HepG2 (cell line): ENCODE measurements around the gene FAM9C. TPM values are rescaled to one million over a fixed set of nuclear protein-coding genes. Genes with fewer than 3 reads are reported as not detected.

Experiments
- ATAC-seq: fragments of 200-7000 bp; cut with Tn5 transposase; 3 replicates; pipeline ENCODE4 v1.9.1; 2020; ENCODE audit warnings: mild to moderate bottlenecking, moderate library complexity
- BruUV-seq: library from RNA; stranded (reverse); fragments of 400-500 nt; replicated peaks from 2 replicates; lab custom pipeline; 2021; lab: Mats Ljungman, UMichigan
- CTCF ChIA-PET: fragments of 300-600 bp; formaldehyde crosslinking; extraction: SDS; loops from one replicate; lab custom pipeline; 2021; ENCODE audit warnings: low total read pairs, inconsistent platforms, low intra/inter-chr PET ratio; lab: Yijun Ruan, JAX
- POLR2A ChIA-PET: fragments of 350-600 bp; sonication (Branson Sonifier 250); formaldehyde crosslinking; loops from one replicate; lab custom pipeline; 2020; ENCODE audit warnings: antibody characterized with exemption, inconsistent platforms; lab: Yijun Ruan, JAX
- DNase-seq: peaks from one replicate; pipeline ENCODE4 v3.0.0-alpha.2; 2015; ENCODE audit warnings: low spot score
- FAIRE-seq: peaks from 3 replicates; lab custom pipeline; 2011; peaks lifted over from hg19 to GRCh38; lab: Jason Lieb, UNC
- H2AFZ ChIP-seq: one replicate; pipeline ENCODE4 v1.6.1; 2011; ENCODE audit warnings: low read length, inconsistent platforms
- H3K27ac ChIP-seq: fragments of 300-600 bp; 3 replicates; pipeline ENCODE4 v1.8.0; 2011; ENCODE audit warnings: mixed run types, mild to moderate bottlenecking, mixed read lengths, low read length, inconsistent platforms; ENCODE audit not compliant: insufficient read depth; ENCODE audit errors: extremely low read length
- H3K27me3 ChIP-seq, 2 experiments: fragments of 200-600 bp in 1 of 2; 2 replicates in 1 of 2; 3 replicates in 1 of 2; pipeline versions ENCODE4 v1.6.0 to v1.8.0; 2011; ENCODE audit warnings: low read length in 2 of 2, mild to moderate bottlenecking in 2 of 2, moderate library complexity in 2 of 2, inconsistent platforms in 1 of 2; ENCODE audit not compliant: insufficient read depth in 2 of 2, control insufficient read depth in 1 of 2
- H3K36me3 ChIP-seq, 2 experiments: fragments of 200-600 bp in 1 of 2; replicated peaks in 1 of 2; 2 replicates in 1 of 2; 3 replicates in 1 of 2; pipeline versions ENCODE4 v1.5.1 to v1.8.0; 2011; ENCODE audit warnings: low read length in 2 of 2, inconsistent platforms in 1 of 2; ENCODE audit not compliant: insufficient read depth in 2 of 2, control insufficient read depth in 1 of 2
- H3K4me1 ChIP-seq: 2 replicates; pipeline ENCODE4 v1.5.1; 2012; ENCODE audit warnings: low read length, inconsistent platforms; ENCODE audit not compliant: insufficient read depth
- H3K4me2 ChIP-seq: 2 replicates; pipeline ENCODE4 v1.6.0; 2011; ENCODE audit warnings: low read depth, low read length, inconsistent platforms
- H3K4me3 ChIP-seq, 3 experiments: fragments of 200-600 bp in 1 of 3; sonication (generic), shearing (Covaris generic) in 1 of 3; replicated peaks in 1 of 3; 2 replicates each; pipeline ENCODE4 v1.5.1; 2011 to 2016; ENCODE audit warnings: low read length in 3 of 3, inconsistent platforms in 2 of 3, low read depth in 2 of 3, mild to moderate bottlenecking in 2 of 3, control low read depth in 1 of 3, mixed read lengths in 1 of 3; ENCODE audit not compliant: insufficient read depth in 1 of 3
- H3K79me2 ChIP-seq: one replicate; pipeline ENCODE4 v1.6.1; 2011; ENCODE audit warnings: low read length, inconsistent platforms; ENCODE audit not compliant: insufficient read depth
- H3K9ac ChIP-seq: 2 replicates; pipeline ENCODE4 v1.6.0; 2011; ENCODE audit warnings: mild to moderate bottlenecking, low read depth, low read length, inconsistent platforms; ENCODE audit not compliant: insufficient read depth
- H3K9me3 ChIP-seq: 2 replicates; pipeline ENCODE4 v1.5.1; 2012; ENCODE audit warnings: mild to moderate bottlenecking, low read length
- H4K20me1 ChIP-seq: 2 replicates; pipeline ENCODE4 v1.6.0; 2011; ENCODE audit warnings: inconsistent platforms, mild to moderate bottlenecking, low read length, moderate library complexity; ENCODE audit not compliant: insufficient read depth
- CAMTA2 ChIP-seq: sonication (generic); formaldehyde crosslinking; IDR thresholded peaks from 2 replicates; pipeline ENCODE4 v1.4.0; 2020; ENCODE audit warnings: mild to moderate bottlenecking, missing genetic modification reagents, borderline replicate concordance
- ELF1 ChIP-seq: sonication (generic); formaldehyde crosslinking; IDR thresholded peaks from 2 replicates; pipeline ENCODE4 v1.4.0; 2020; ENCODE audit warnings: missing genetic modification reagents
- HMG20A ChIP-seq: IDR thresholded peaks from 2 replicates; pipeline ENCODE4 v1.6.1; 2016; ENCODE audit warnings: borderline replicate concordance
- MED8 ChIP-seq: sonication (generic); formaldehyde crosslinking; IDR thresholded peaks from 2 replicates; pipeline ENCODE4 v1.8.1; 2023; ENCODE audit warnings: mild to moderate bottlenecking, missing genetic modification reagents; ENCODE audit not compliant: insufficient replicate concordance
- MTA3 ChIP-seq: sonication (generic); formaldehyde crosslinking; IDR thresholded peaks from 2 replicates; pipeline ENCODE4 v1.4.0; 2020; ENCODE audit warnings: missing genetic modification reagents
- MXI1 ChIP-seq: IDR thresholded peaks from 3 replicates; pipeline ENCODE4 v1.6.1; 2012; ENCODE audit warnings: low read depth, low read length, inconsistent platforms, borderline replicate concordance
- NFE2 ChIP-seq: sonication (generic); formaldehyde crosslinking; IDR thresholded peaks from 2 replicates; pipeline ENCODE4 v1.4.0; 2020; ENCODE audit warnings: missing genetic modification reagents
- NFIB ChIP-seq: sonication (generic); formaldehyde crosslinking; IDR thresholded peaks from 2 replicates; pipeline ENCODE4 v1.9.0; 2021; ENCODE audit warnings: missing genetic modification reagents, mild to moderate bottlenecking, borderline replicate concordance
- NR2F2 ChIP-seq: IDR thresholded peaks from 2 replicates; pipeline ENCODE4 v1.6.1; 2012; ENCODE audit warnings: low read depth, inconsistent platforms, borderline replicate concordance
- SNRNP70 ChIP-seq: fragments of 200-400 bp; formaldehyde crosslinking; IDR thresholded peaks from 2 replicates; pipeline ENCODE4 v1.6.1; 2017; ENCODE audit warnings: mild to moderate bottlenecking, low read depth, low read length, moderate library complexity
- SOX5 ChIP-seq: IDR thresholded peaks from 2 replicates; pipeline ENCODE4 v1.6.1; 2016; ENCODE audit warnings: borderline replicate concordance
- XBP1 ChIP-seq: sonication (generic); formaldehyde crosslinking; IDR thresholded peaks from 2 replicates; pipeline ENCODE4 v1.5.0; 2020; ENCODE audit warnings: missing genetic modification reagents
- ZFP41 ChIP-seq: sonication (generic); formaldehyde crosslinking; IDR thresholded peaks from 2 replicates; pipeline ENCODE4 v1.4.0; 2020; ENCODE audit warnings: mild to moderate bottlenecking, missing genetic modification reagents, borderline replicate concordance
- ZNF33B ChIP-seq: sonication (generic); formaldehyde crosslinking; IDR thresholded peaks from 2 replicates; pipeline ENCODE4 v1.5.1; 2020; ENCODE audit warnings: mild to moderate bottlenecking, missing genetic modification reagents
- ZNF446 ChIP-seq: sonication (generic); formaldehyde crosslinking; IDR thresholded peaks from 2 replicates; pipeline ENCODE4 v1.5.0; 2020; ENCODE audit warnings: mild to moderate bottlenecking, missing genetic modification reagents
- ZNF510 ChIP-seq: sonication (generic); formaldehyde crosslinking; IDR thresholded peaks from 2 replicates; pipeline ENCODE4 v1.4.0; 2020; ENCODE audit warnings: low read depth, mild to moderate bottlenecking, missing genetic modification reagents
- ZNF556 ChIP-seq: sonication (generic); formaldehyde crosslinking; IDR thresholded peaks from 2 replicates; pipeline ENCODE4 v1.4.0; 2020; ENCODE audit warnings: mild to moderate bottlenecking, missing genetic modification reagents, borderline replicate concordance
- ZNF878 ChIP-seq: sonication (generic); formaldehyde crosslinking; IDR thresholded peaks from 2 replicates; pipeline ENCODE4 v1.8.1; 2023; ENCODE audit warnings: mild to moderate bottlenecking, missing genetic modification reagents, moderate library complexity
- WGBS: methylation state at CpG from one replicate; pipeline ENCODE4 v1.1.6; 2017; ENCODE audit warnings: low lambda C conversion rate; 5-methylcytosine and 5-hydroxymethylcytosine counted together
- in situ Hi-C: cut with HindIII; loops from 2 replicates; pipeline ENCODE4 v1.10.0; 2017; ENCODE audit warnings: low pct_unique_long_range_greater_than_20kb; ENCODE audit not compliant: extremely low pct_ligation_motif_present
- intact Hi-C: fragments of 100-400 bp; cut with micrococcal nuclease; formaldehyde crosslinking; loops from one replicate; pipeline ENCODE4 v1.10.0; 2022; ENCODE audit not compliant: unreplicated experiment
- polyA plus RNA-seq, 8 experiments: library from polyadenylated mRNA; depleted of rRNA in 3 of 8; stranded (reverse) in 7 of 8; unstranded in 1 of 8; fragments of >200 nt; fragmentation: Illumina TruSeq in 4 of 8; extraction: Trizol in 4 of 8; gene quantifications; 2 replicates each; pipeline versions ENCODE4 v1.2.1 to v1.2.3, GENCODE V29; 2011 to 2016; ENCODE audit warnings: low read depth in 4 of 8, missing spikeins in 1 of 8, mixed read lengths in 1 of 8; ENCODE audit not compliant: insufficient read depth in 1 of 8
- total RNA-seq, 5 experiments: library from RNA; depleted of rRNA; stranded (reverse); fragments of >200 nt; fragmentation: Illumina TruSeq; extraction: Trizol; gene quantifications; 2 replicates each; pipeline ENCODE4 v1.2.3, GENCODE V29; 2016; ENCODE audit warnings: low read depth in 1 of 5
- TF ChIP-seq, protein P1 (sequence below): sonication (generic); formaldehyde crosslinking; IDR thresholded peaks from 2 replicates; pipeline ENCODE4 v1.9.0; 2022; ENCODE audit warnings: missing genetic modification reagents, mild to moderate bottlenecking, borderline replicate concordance
- TF ChIP-seq, protein P2 (sequence below): IDR thresholded peaks from 2 replicates; pipeline ENCODE4 v1.6.1; 2016; ENCODE audit warnings: low read depth, borderline replicate concordance

FAM9C gene
- total and polyA plus RNA-seq, 2 of the 13 experiments (the other 11 are each of a cell fraction or from before 2014, with no cell fraction given): not detected

DNA sequence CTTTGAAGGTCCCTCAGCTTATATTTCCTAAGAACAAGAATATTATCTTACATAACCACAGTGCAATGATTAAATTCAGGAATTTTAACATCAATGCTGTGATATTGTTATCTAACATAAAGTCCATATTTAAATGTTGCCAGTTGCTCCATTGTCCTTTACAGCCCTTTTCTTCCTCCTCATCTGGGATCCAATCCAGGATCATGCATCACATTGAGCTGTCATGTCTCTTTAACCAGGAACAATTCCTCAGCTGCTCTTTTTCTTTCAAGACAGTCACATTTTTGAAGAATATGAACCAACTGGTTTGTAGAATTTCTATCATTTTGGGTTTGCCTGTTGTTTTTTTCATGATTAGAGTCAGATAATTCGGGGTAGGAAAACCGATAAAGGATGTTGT, 57.5 kb downstream of the FAM9C start:
- H3K9ac ChIP-seq: no peak overlapping the region
- DNase-seq: no peak
- no peak overlapping the region for H3K4me3 ChIP-seq
- H3K4me2 ChIP-seq: no peak overlapping the region
- POLR2A ChIA-PET: no interaction called here
- H3K9me3 ChIP-seq: no peaks in the 10 kb centered on the region
- peaks cover 9% of the 10 kb centered on the region for H3K4me1 ChIP-seq
- intact Hi-C loops (no loop called here), in situ Hi-C loops (no loop called here)
- CTCF ChIA-PET: no interaction called here
- FAIRE-seq: no peak
- no peaks in the 10 kb centered on the region for H4K20me1 ChIP-seq
- no TSS peak for BruUV-seq
- no peaks in the 10 kb centered on the region for H3K36me3 ChIP-seq
- TF ChIP-seq ZNF446 (CRISPR knock-in tag) (no peak), MXI1 (no peak), ZFP41 (CRISPR knock-in tag) (no peak), XBP1 (CRISPR knock-in tag) (no peak), ZNF33B (CRISPR knock-in tag) (no peak), ZNF510 (CRISPR knock-in tag) (no peak)
- ATAC-seq: no peak
- no peak overlapping the region for H3K27ac ChIP-seq
- no peak overlapping the region for H2AFZ ChIP-seq
- H3K79me2 ChIP-seq: no peaks in the 10 kb centered on the region
- 50% methylated on average over 2 of the region's 2 CpGs for WGBS
- H3K27me3 ChIP-seq: no peaks in the 10 kb centered on the region

DNA sequence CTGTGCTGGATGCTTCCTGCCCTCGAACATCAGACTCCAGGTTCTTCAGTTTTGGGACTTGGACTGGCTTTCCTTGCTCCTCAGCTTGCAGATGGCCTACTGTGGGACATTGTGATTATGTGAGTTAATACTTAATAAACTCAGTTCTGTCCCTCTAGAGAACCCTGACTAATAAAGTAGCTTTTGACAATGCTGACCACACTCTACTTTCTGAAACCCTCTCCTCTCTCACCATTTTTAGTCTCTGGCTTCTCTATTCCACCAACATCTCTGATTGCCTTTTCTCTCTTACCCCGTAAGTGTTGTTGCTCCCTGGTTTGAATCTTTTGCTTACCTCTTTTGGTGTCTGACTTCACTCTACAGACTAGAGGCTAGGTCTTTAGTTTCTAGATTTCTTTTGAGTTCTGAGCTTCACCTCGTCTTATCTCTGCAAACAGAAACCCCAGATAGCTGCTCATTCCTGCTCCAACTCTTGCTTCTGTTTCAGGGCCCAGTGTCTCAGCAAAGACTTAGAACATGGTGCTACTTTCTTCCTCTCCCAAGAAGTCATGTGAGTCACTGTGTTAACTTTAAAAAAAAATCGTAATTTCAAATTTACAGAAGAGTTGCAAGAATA, 58.1 kb downstream of the FAM9C start:
- intact Hi-C loops: no loop called here
- WGBS: 30% methylated on average over 3 of the region's 4 CpGs
- no peak for FAIRE-seq
- TF ChIP-seq ELF1 (CRISPR knock-in tag) (no peak), ZNF878 (CRISPR knock-in tag) (no peak), NFE2 (CRISPR knock-in tag) (no peak), NFIB (no peak), MTA3 (no peak), HMG20A (CRISPR knock-in tag) (no peak), NR2F2 (no peak), CAMTA2 (CRISPR knock-in tag) (no peak), ZNF556 (CRISPR knock-in tag) (no peak), SOX5 (CRISPR knock-in tag) (no peak), SNRNP70 (no peak), MED8 (no peak)
- TF ChIP-seq, protein P1, sequence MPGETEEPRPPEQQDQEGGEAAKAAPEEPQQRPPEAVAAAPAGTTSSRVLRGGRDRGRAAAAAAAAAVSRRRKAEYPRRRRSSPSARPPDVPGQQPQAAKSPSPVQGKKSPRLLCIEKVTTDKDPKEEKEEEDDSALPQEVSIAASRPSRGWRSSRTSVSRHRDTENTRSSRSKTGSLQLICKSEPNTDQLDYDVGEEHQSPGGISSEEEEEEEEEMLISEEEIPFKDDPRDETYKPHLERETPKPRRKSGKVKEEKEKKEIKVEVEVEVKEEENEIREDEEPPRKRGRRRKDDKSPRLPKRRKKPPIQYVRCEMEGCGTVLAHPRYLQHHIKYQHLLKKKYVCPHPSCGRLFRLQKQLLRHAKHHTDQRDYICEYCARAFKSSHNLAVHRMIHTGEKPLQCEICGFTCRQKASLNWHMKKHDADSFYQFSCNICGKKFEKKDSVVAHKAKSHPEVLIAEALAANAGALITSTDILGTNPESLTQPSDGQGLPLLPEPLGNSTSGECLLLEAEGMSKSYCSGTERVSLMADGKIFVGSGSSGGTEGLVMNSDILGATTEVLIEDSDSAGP (CRISPR knock-in tag): no peak
- TF ChIP-seq, protein P2, sequence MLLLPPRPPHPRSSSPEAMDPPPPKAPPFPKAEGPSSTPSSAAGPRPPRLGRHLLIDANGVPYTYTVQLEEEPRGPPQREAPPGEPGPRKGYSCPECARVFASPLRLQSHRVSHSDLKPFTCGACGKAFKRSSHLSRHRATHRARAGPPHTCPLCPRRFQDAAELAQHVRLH (CRISPR knock-in tag): no peak

More for the DNA sequence above, 58.1 kb downstream of the FAM9C start:
- Histone ChIP-seq H2AFZ (no peak overlapping the region), H3K4me3 (no peak overlapping the region), H3K9me3 (no peaks in the 10 kb centered on the region), H3K4me2 (no peak overlapping the region), H4K20me1 (no peaks in the 10 kb centered on the region), H3K27ac (no peak overlapping the region), H3K4me1 (peaks cover 9% of the 10 kb centered on the region), H3K79me2 (no peaks in the 10 kb centered on the region), H3K9ac (no peak overlapping the region), H3K27me3 (no peaks in the 10 kb centered on the region), H3K36me3 (no peaks in the 10 kb centered on the region)
- DNase-seq (no peak), ATAC-seq (no peak)
- no TSS peak for BruUV-seq
- in situ Hi-C loops: no loop called here
- CTCF ChIA-PET: no interaction called here
- POLR2A ChIA-PET: no interaction called here
